Fibroblast of mammary gland (primary cell): Measurements from ENCODE around the gene C19orf73.
"Not testable (repeated sequence)": the region's sequence is repeated elsewhere in the genome, so short reads cannot be mapped to it uniquely, and the experiment has no call there.

ENCODE experiments used
- DNase-seq: peaks from one replicate; pipeline ENCODE4 v3.0.0-alpha.2; 2010; ENCODE audit warnings: low read depth
- H3K4me3 ChIP-seq: 2 replicates; pipeline ENCODE4 v1.5.1; 2011; ENCODE audit warnings: low read depth, mild to moderate bottlenecking, low read length, moderate library complexity; ENCODE audit not compliant: control insufficient read depth
- CTCF ChIP-seq: conservative IDR thresholded peaks from 2 replicates; pipeline ENCODE4 v1.5.1; 2011; ENCODE audit warnings: low read depth, low read length, inconsistent platforms; ENCODE audit not compliant: control insufficient read depth, insufficient read depth

The C19orf73 gene

GRCh38 chr19:49129238-49129583, 10.3 kb upstream of the C19orf73 start:
- no peak for DNase-seq
- TF ChIP-seq CTCF, result no peak
- H3K4me3 ChIP-seq, result no peak overlapping the region

- peak overlapping the region; percentile 51 for H3K4me3 ChIP-seq
- TF ChIP-seq CTCF, result no peak
- DNase-seq, result no peak
Measured at GRCh38 chr19:49128545-49129237, 9.7 kb upstream of the C19orf73 start.

- H3K4me3 ChIP-seq, result peak overlapping the region; percentile 51
- DNase-seq, result peak; percentile 94
- TF ChIP-seq CTCF, result no peak
Measured at GRCh38 chr19:49127674-49128544, 9.0 kb upstream of the C19orf73 start.

- H3K4me3 ChIP-seq, DNase-seq: not testable (repeated sequence)
Measured at GRCh38 chr19:49127225-49127624, 8.3 kb upstream of the C19orf73 start.

GRCh38 chr19:49126575-49126974, 7.6 kb upstream of the C19orf73 start:
- H3K4me3 ChIP-seq, result no peak overlapping the region
- DNase-seq, result no peak
- TF ChIP-seq CTCF, result no peak

- no peak for DNase-seq
- no peak overlapping the region for H3K4me3 ChIP-seq
- TF ChIP-seq CTCF, result no peak
Measured at GRCh38 chr19:49125025-49125731, 6.2 kb upstream of the C19orf73 start.

GRCh38 chr19:49123285-49123684, 4.3 kb upstream of the C19orf73 start:
- not testable (repeated sequence) for H3K4me3 ChIP-seq, DNase-seq

- H3K4me3 ChIP-seq, result not testable (repeated sequence)
- DNase-seq, result peak; percentile 33
Measured at GRCh38 chr19:49121841-49122240, 2.9 kb upstream of the C19orf73 start.
